H1 (cell line): ENCODE measurements around the gene SEMA6A. TPM values are rescaled to one million over a fixed set of nuclear protein-coding genes. Genes with fewer than 3 reads are reported as not detected.

Experiments used
- CTCF ChIA-PET: fragments of 300-600 bp; sonication (Branson Sonifier 250); formaldehyde crosslinking; loops from one replicate; lab custom pipeline; 2021; ENCODE audit not compliant: partially characterized antibody; lab: Charles Lee
- POLR2A ChIA-PET: fragments of 300-600 bp; sonication (Branson Sonifier 250); formaldehyde crosslinking; loops from one replicate; lab custom pipeline; 2021; ENCODE audit warnings: inconsistent platforms; ENCODE audit not compliant: partially characterized antibody; lab: Charles Lee
- DNase-seq, 2 experiments: peaks; one replicate each; pipeline versions ENCODE4 v3.0.0 to v3.0.0-alpha.2; 2010 to 2022; ENCODE audit warnings: low spot score in 2 of 2, low read depth in 1 of 2, mixed read lengths in 1 of 2
- FAIRE-seq: peaks from 2 replicates; lab custom pipeline; 2011; peaks lifted over from hg19 to GRCh38; lab: Jason Lieb, UNC
- H2AFZ ChIP-seq: 2 replicates; pipeline ENCODE4 v1.8.1; 2012; ENCODE audit warnings: low read length, inconsistent platforms
- H2AK5ac ChIP-seq: 2 replicates; pipeline ENCODE4 v1.6.1; 2013; ENCODE audit warnings: low read depth, low read length
- H2BK120ac ChIP-seq: replicated peaks from 2 replicates; pipeline ENCODE3; 2013; ENCODE audit warnings: low read depth, low read length, inconsistent platforms
- H2BK12ac ChIP-seq: 2 replicates; pipeline ENCODE4 v1.6.1; 2013; ENCODE audit warnings: low read depth, low read length
- H2BK15ac ChIP-seq: 2 replicates; pipeline ENCODE4 v1.6.1; 2013; ENCODE audit warnings: low read length
- H2BK20ac ChIP-seq: 2 replicates; pipeline ENCODE4 v1.6.1; 2013; ENCODE audit warnings: low read length
- H2BK5ac ChIP-seq: 2 replicates; pipeline ENCODE4 v1.6.1; 2013; ENCODE audit warnings: low read depth, low read length
- H3K14ac ChIP-seq: 2 replicates; pipeline ENCODE4 v1.6.1; 2013; ENCODE audit warnings: inconsistent platforms; ENCODE audit not compliant: insufficient read length
- H3K18ac ChIP-seq: 2 replicates; pipeline ENCODE4 v1.6.1; 2013; ENCODE audit warnings: low read length; ENCODE audit errors: extremely low read depth
- H3K23ac ChIP-seq: 2 replicates; pipeline ENCODE4 v1.6.1; 2013; ENCODE audit warnings: inconsistent platforms; ENCODE audit not compliant: insufficient read length
- H3K23me2 ChIP-seq: 2 replicates; pipeline ENCODE4 v1.6.1; 2013; ENCODE audit warnings: low read depth, low read length
- H3K27ac ChIP-seq: 2 replicates; pipeline ENCODE4 v1.6.1; 2011; ENCODE audit warnings: low read depth, low read length, inconsistent platforms
- H3K27me3 ChIP-seq, 4 experiments: replicated peaks in 1 of 4; 1 replicate in 1 of 4; 2 replicates in 3 of 4; pipeline versions ENCODE4 v1.6.1 to v1.8.1; 2011 to 2013; ENCODE audit warnings: low read length in 3 of 4, mild to moderate bottlenecking in 3 of 4, inconsistent platforms in 2 of 4, mixed read lengths in 2 of 4, moderate library complexity in 1 of 4; ENCODE audit not compliant: control insufficient read depth in 3 of 4, insufficient read depth in 3 of 4; ENCODE audit errors: extremely low read depth in 1 of 4
- H3K36me3 ChIP-seq, 4 experiments: 2 replicates each; pipeline versions ENCODE4 v1.6.1 to v1.8.1; 2011 to 2013; ENCODE audit warnings: mild to moderate bottlenecking in 4 of 4, low read length in 3 of 4, moderate library complexity in 2 of 4, control low read depth in 1 of 4, inconsistent platforms in 1 of 4; ENCODE audit not compliant: insufficient read depth in 4 of 4, control insufficient read depth in 2 of 4
- H3K4ac ChIP-seq: replicated peaks from 2 replicates; pipeline ENCODE3; 2013; ENCODE audit warnings: low read length, low read depth, mixed read lengths, inconsistent platforms; ENCODE audit not compliant: insufficient read length
- H3K4me1 ChIP-seq, 4 experiments: replicated peaks in 1 of 4; 1 replicate in 1 of 4; 2 replicates in 3 of 4; pipeline versions ENCODE4 v1.6.1 to v1.8.1; 2011 to 2013; ENCODE audit warnings: low read length in 3 of 4, inconsistent platforms in 2 of 4, mixed read lengths in 1 of 4; ENCODE audit not compliant: insufficient read depth in 4 of 4, control insufficient read depth in 3 of 4
- H3K4me2 ChIP-seq, 2 experiments: 2 replicates each; pipeline versions ENCODE4 v1.6.1 to v1.8.1; 2011 to 2013; ENCODE audit warnings: low read depth in 2 of 2, low read length in 2 of 2, control low read depth in 1 of 2, inconsistent platforms in 1 of 2, mild to moderate bottlenecking in 1 of 2; ENCODE audit not compliant: insufficient read depth in 1 of 2
- H3K4me3 ChIP-seq, 4 experiments: fragments of 200-600, 300-600 bp in 1 of 4; sonication (generic), shearing (Covaris generic), sonication (Bioruptor Twin) in 1 of 4; 2 replicates each; pipeline versions ENCODE4 v1.5.1 to v1.8.1; 2011 to 2016; ENCODE audit warnings: low read length in 4 of 4, low read depth in 3 of 4, control low read depth in 2 of 4, inconsistent platforms in 2 of 4, mild to moderate bottlenecking in 2 of 4, mixed read lengths in 1 of 4, moderate library complexity in 1 of 4; ENCODE audit not compliant: insufficient read depth in 2 of 4; ENCODE audit errors: extremely low read depth in 1 of 4
- H3K56ac ChIP-seq: replicated peaks from 2 replicates; pipeline ENCODE3; 2013; ENCODE audit warnings: low read depth, mild to moderate bottlenecking, mixed read lengths, low read length, inconsistent platforms; ENCODE audit not compliant: insufficient read length
- H3K79me1 ChIP-seq: 2 replicates; pipeline ENCODE4 v1.6.1; 2013; ENCODE audit warnings: low read depth, low read length, control low read depth
- H3K79me2 ChIP-seq, 2 experiments: 2 replicates each; pipeline versions ENCODE4 v1.6.1 to v1.8.1; 2012 to 2013; ENCODE audit warnings: low read length in 2 of 2, mild to moderate bottlenecking in 2 of 2, inconsistent platforms in 1 of 2; ENCODE audit not compliant: insufficient read depth in 2 of 2, control insufficient read depth in 1 of 2
- H3K9ac ChIP-seq, 4 experiments: replicated peaks in 1 of 4; 1 replicate in 1 of 4; 2 replicates in 3 of 4; pipeline versions ENCODE4 v1.6.1 to v1.8.1; 2011 to 2013; ENCODE audit warnings: low read depth in 3 of 4, low read length in 3 of 4, control low read depth in 2 of 4, mild to moderate bottlenecking in 2 of 4, moderate library complexity in 2 of 4, inconsistent platforms in 1 of 4; ENCODE audit errors: extremely low read depth in 1 of 4
- H3K9me3 ChIP-seq, 2 experiments: 2 replicates each; pipeline versions ENCODE4 v1.6.1 to v1.8.1; 2012 to 2013; ENCODE audit warnings: mild to moderate bottlenecking in 2 of 2, moderate library complexity in 2 of 2, control low read depth in 1 of 2, inconsistent platforms in 1 of 2, low read depth in 1 of 2, low read length in 1 of 2, mixed read lengths in 1 of 2; ENCODE audit not compliant: insufficient read depth in 2 of 2
- H4K20me1 ChIP-seq, 2 experiments: replicated peaks in 1 of 2; 2 replicates each; pipeline versions ENCODE3 to v1.8.1; 2011 to 2013; ENCODE audit warnings: inconsistent platforms in 2 of 2, low read length in 2 of 2, mild to moderate bottlenecking in 1 of 2; ENCODE audit not compliant: insufficient read depth in 2 of 2, control insufficient read depth in 1 of 2
- H4K5ac ChIP-seq: 2 replicates; pipeline ENCODE4 v1.6.1; 2013; ENCODE audit warnings: low read length, low read depth, mixed read lengths, inconsistent platforms; ENCODE audit not compliant: insufficient read length
- H4K8ac ChIP-seq: 2 replicates; pipeline ENCODE4 v1.8.0; 2013; ENCODE audit warnings: mild to moderate bottlenecking, moderate library complexity, low read length, inconsistent platforms; ENCODE audit not compliant: insufficient read depth; ENCODE audit errors: extremely low read depth
- H4K91ac ChIP-seq: replicated peaks from 2 replicates; pipeline ENCODE3; 2013; ENCODE audit warnings: low read length, mixed read lengths, inconsistent platforms; ENCODE audit not compliant: insufficient read length
- CHD1 ChIP-seq: IDR thresholded peaks from 2 replicates; pipeline ENCODE4 v1.6.1; 2012; ENCODE audit warnings: low read depth, low read length, improper control_type of control experiment
- CREB1 ChIP-seq: IDR thresholded peaks from 2 replicates; pipeline ENCODE4 v1.6.1; 2012; ENCODE audit warnings: inconsistent platforms
- HDAC6 ChIP-seq: IDR thresholded peaks from one replicate; pipeline ENCODE4 v1.7.1; 2012; ENCODE audit warnings: low read depth, mild to moderate bottlenecking, inconsistent platforms, low read length, moderate library complexity
- JUND ChIP-seq: IDR thresholded peaks from 2 replicates; pipeline ENCODE4 v1.6.1; 2011; ENCODE audit warnings: mild to moderate bottlenecking, improper control_type of control experiment, low read length
- MAFK ChIP-seq: IDR thresholded peaks from 2 replicates; pipeline ENCODE4 v1.6.1; 2012; ENCODE audit warnings: low read depth, mild to moderate bottlenecking, improper control_type of control experiment, low read length
- RFX5 ChIP-seq: IDR thresholded peaks from 2 replicates; pipeline ENCODE4 v1.6.1; 2011; ENCODE audit warnings: low read depth, low read length, improper control_type of control experiment, borderline replicate concordance
- RNF2 ChIP-seq: fragments of 200-900, 300-1000 bp; sonication (generic); IDR thresholded peaks from 2 replicates; pipeline ENCODE4 v1.7.1; 2016; ENCODE audit warnings: borderline replicate concordance, low read depth, mild to moderate bottlenecking, antibody characterized with exemption, low read length; ENCODE audit not compliant: poor library complexity, severe bottlenecking; ENCODE audit errors: missing control alignments
- SIRT6 ChIP-seq: IDR thresholded peaks from one replicate; pipeline ENCODE4 v1.7.1; 2012; ENCODE audit warnings: low read length, inconsistent platforms
- SUZ12 ChIP-seq: fragments of 200-600 bp; sonication (generic); IDR thresholded peaks from 2 replicates; pipeline ENCODE4 v1.6.1; 2012; ENCODE audit warnings: mild to moderate bottlenecking, inconsistent platforms, low read length, moderate library complexity, mixed read lengths
- ZNF274 ChIP-seq: IDR thresholded peaks from 2 replicates; pipeline ENCODE4 v1.7.0; 2012; ENCODE audit warnings: low read length, borderline replicate concordance; ENCODE audit errors: extremely low read depth
- polyA plus RNA-seq, 7 experiments: library from polyadenylated mRNA; depleted of rRNA in 3 of 7; stranded (reverse) in 5 of 7; unstranded in 2 of 7; fragments of >200 nt in 5 of 7; fragments of 200-250 nt in 2 of 7; gene quantifications; 1 replicate in 5 of 7; 2 replicates in 1 of 7; 4 replicates in 1 of 7; pipeline versions ENCODE4 v1.2.1 to v1.2.3, GENCODE V29; 2011 to 2013; ENCODE audit warnings: missing spikeins in 2 of 7, mixed read lengths in 2 of 7
- total RNA-seq: library from RNA; stranded (reverse); fragmentation: NEBNext Ultra II Directional; extraction: Animal tissue kit (Norgen Biotek cat#: 25700); gene quantifications from 2 replicates; pipeline ENCODE4 v1.2.1, GENCODE V29; 2021
- TF ChIP-seq, protein P1 (sequence below): IDR thresholded peaks from 2 replicates; pipeline ENCODE4 v1.6.1; 2012; ENCODE audit warnings: low read length, inconsistent platforms
- TF ChIP-seq, protein P2 (sequence below): IDR thresholded peaks from 2 replicates; pipeline ENCODE4 v1.6.1; 2012; ENCODE audit warnings: inconsistent platforms

The SEMA6A gene
- total and polyA plus RNA-seq, 2 of the 8 experiments (the other 6 are each of a cell fraction or from before 2014, with no cell fraction given): 78.3 to 277 TPM

DNA sequence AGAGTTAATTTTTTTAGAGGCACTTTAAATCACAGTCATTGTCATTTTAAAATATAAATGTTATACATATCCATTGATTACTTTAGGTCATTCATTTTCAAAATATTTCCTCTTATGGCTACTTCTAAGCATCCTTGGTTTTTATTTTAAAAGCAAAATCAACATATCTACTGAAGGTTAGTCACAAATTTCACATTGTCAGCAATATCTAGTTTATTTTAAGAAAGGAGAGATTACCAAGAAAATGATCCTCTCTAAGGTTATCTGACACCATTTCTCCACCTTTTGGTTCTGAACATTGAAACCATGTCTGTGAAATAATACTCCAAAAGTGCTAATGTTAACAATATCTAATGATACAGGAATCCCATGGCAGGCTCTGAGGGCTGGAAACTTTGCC is 24.5 kb downstream of the SEMA6A start:
- no peaks in the 10 kb centered on the region for H3K9me3 ChIP-seq
- H3K4me1 ChIP-seq: peaks cover 5 to 24% (median 15%) of the 10 kb centered on the region in 4 experiments
- no peak overlapping the region for H2BK12ac ChIP-seq
- H2BK15ac ChIP-seq: no peak overlapping the region
- no peak overlapping the region for H3K23ac ChIP-seq
- no peak overlapping the region for H3K27ac ChIP-seq
- H3K14ac ChIP-seq: no peak overlapping the region
- H4K20me1 ChIP-seq: peaks cover 40 to 59% of the 10 kb centered on the region in 2 experiments
- H3K9ac ChIP-seq: no peak overlapping the region
- no peak overlapping the region for H3K4me3 ChIP-seq
- H2AK5ac ChIP-seq: no peak overlapping the region
- no peak overlapping the region for H2BK120ac ChIP-seq
- no peak overlapping the region for H4K8ac ChIP-seq
- no peak overlapping the region for H3K56ac ChIP-seq
- no peak overlapping the region for H2BK5ac ChIP-seq
- H3K79me1 ChIP-seq: peaks cover 3% of the 10 kb centered on the region; the same call in 1 of the 2 replicates
- POLR2A ChIA-PET: interaction anchor here (1.3 to 1.5 kb wide), 2 partner anchors 7 to 11 kb away, joined by 3 to 4 read pairs; no protein-coding TSS in a partner anchor
- FAIRE-seq (no peak), DNase-seq (no peak)
- H3K23me2 ChIP-seq: no peaks in the 10 kb centered on the region
- CTCF ChIA-PET: no interaction called here
- no peak overlapping the region for H4K91ac ChIP-seq
- no peak overlapping the region; a peak in 1 of 4 replicates for H3K4me2 ChIP-seq
- no peak overlapping the region for H4K5ac ChIP-seq
- H2AFZ ChIP-seq: no peak overlapping the region
- H2BK20ac ChIP-seq: no peak overlapping the region
- H3K79me2 ChIP-seq: peaks cover 91 to 100% of the 10 kb centered on the region in 2 experiments
- peaks cover 0 to 31% (median 2%) of the 10 kb centered on the region in 4 experiments; a peak in 2 of 8 replicates for H3K36me3 ChIP-seq
- no peak for TF ChIP-seq RNF2
- TF ChIP-seq SIRT6: no peak
- no peak for TF ChIP-seq JUND
- no peak for TF ChIP-seq RFX5
- TF ChIP-seq CREB1: no peak
- TF ChIP-seq HDAC6: no peak
- TF ChIP-seq MAFK: no peak; the same call in 1 of the 2 replicates
- no peak for TF ChIP-seq CHD1
- TF ChIP-seq, protein P1, sequence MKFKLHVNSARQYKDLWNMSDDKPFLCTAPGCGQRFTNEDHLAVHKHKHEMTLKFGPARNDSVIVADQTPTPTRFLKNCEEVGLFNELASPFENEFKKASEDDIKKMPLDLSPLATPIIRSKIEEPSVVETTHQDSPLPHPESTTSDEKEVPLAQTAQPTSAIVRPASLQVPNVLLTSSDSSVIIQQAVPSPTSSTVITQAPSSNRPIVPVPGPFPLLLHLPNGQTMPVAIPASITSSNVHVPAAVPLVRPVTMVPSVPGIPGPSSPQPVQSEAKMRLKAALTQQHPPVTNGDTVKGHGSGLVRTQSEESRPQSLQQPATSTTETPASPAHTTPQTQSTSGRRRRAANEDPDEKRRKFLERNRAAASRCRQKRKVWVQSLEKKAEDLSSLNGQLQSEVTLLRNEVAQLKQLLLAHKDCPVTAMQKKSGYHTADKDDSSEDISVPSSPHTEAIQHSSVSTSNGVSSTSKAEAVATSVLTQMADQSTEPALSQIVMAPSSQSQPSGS: no peak
- no peak for TF ChIP-seq ZNF274
- no peak for TF ChIP-seq SUZ12
- TF ChIP-seq, protein P2, sequence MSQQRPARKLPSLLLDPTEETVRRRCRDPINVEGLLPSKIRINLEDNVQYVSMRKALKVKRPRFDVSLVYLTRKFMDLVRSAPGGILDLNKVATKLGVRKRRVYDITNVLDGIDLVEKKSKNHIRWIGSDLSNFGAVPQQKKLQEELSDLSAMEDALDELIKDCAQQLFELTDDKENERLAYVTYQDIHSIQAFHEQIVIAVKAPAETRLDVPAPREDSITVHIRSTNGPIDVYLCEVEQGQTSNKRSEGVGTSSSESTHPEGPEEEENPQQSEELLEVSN: no peak
- no peaks in the 10 kb centered on the region for H3K27me3 ChIP-seq
- H3K18ac ChIP-seq: no peak overlapping the region
- H3K4ac ChIP-seq: no peak overlapping the region
